HL-60/S4 (cell line): ENCODE results near the gene PCDHA4.

Source experiments
- in situ Hi-C: fragments of 300-500 bp; cut with MboI; formaldehyde crosslinking; loops from 2 replicates; pipeline ENCODE4 v1.14.3; 2022; ENCODE audit warnings: low sequenced_read_pairs

Gene PCDHA4

GRCh38 chr5:140855772-140856674, 49.2 kb downstream of the PCDHA4 start, which contains the start of gene PCDHA10:
Gene PCDHA10, plus strand, starts transcription at chr5:140855897. Its CDS starts 152 bp downstream, at chr5:140856049.
- in situ Hi-C loops, result no loop called here

- in situ Hi-C loops, result no loop called here
These were observed 50.5 kb downstream of the PCDHA4 start for GRCh38 chr5:140857177-140857986.

- in situ Hi-C loops, result no loop called here
These were observed 51.0 kb downstream of the PCDHA4 start for GRCh38 chr5:140857987-140858240.

- in situ Hi-C loops, result no loop called here
These were observed 55.8 kb downstream of the PCDHA4 start for GRCh38 chr5:140862441-140863295.
